Mucosa of stomach (tissue), 1 donor: Measurements from ENCODE around the gene MMP15.
"Not testable (repeated sequence)": the region's sequence is repeated elsewhere in the genome, so short reads cannot be mapped to it uniquely, and the experiment has no call there.

ENCODE experiments used
- H3K27me3 ChIP-seq: one replicate; pipeline ENCODE4 v1.7.0; 2013; ENCODE audit warnings: mild to moderate bottlenecking, low read length; ENCODE audit not compliant: control insufficient read depth, insufficient read depth
- H3K36me3 ChIP-seq: one replicate; pipeline ENCODE4 v1.7.0; 2013; ENCODE audit warnings: low read length; ENCODE audit not compliant: control insufficient read depth, insufficient read depth
- H3K4me1 ChIP-seq: one replicate; pipeline ENCODE4 v1.7.0; 2013; ENCODE audit warnings: mild to moderate bottlenecking, low read length; ENCODE audit not compliant: control insufficient read depth, insufficient read depth
- H3K4me3 ChIP-seq: one replicate; pipeline ENCODE4 v1.7.0; 2013; ENCODE audit warnings: low read length
- H3K9ac ChIP-seq: one replicate; pipeline ENCODE4 v1.7.0; 2013; ENCODE audit warnings: mild to moderate bottlenecking, low read length, moderate library complexity
- H3K9me3 ChIP-seq: one replicate; pipeline ENCODE4 v1.7.0; 2013; ENCODE audit warnings: mild to moderate bottlenecking, low read length, moderate library complexity; ENCODE audit not compliant: control insufficient read depth
- donor health status: Pancreatic carcinoma.

Gene MMP15

GRCh38 chr16:57997528-57998265, 27.9 kb upstream of the MMP15 start:
- Histone ChIP-seq H3K36me3 (no peaks in the 10 kb centered on the region), H3K4me1 (peaks cover 25% of the 10 kb centered on the region)

GRCh38 chr16:57998486-57998885, 27.1 kb upstream of the MMP15 start:
- H3K4me3 ChIP-seq, result no peak overlapping the region
- H3K9ac ChIP-seq, result no peak overlapping the region
- H3K27me3 ChIP-seq, result no peaks in the 10 kb centered on the region
- no peaks in the 10 kb centered on the region for H3K9me3 ChIP-seq
- H3K36me3 ChIP-seq, result no peaks in the 10 kb centered on the region
- peaks cover 25% of the 10 kb centered on the region for H3K4me1 ChIP-seq

More at GRCh38 chr16:57997528-57998265, 27.9 kb upstream of the MMP15 start:
- Histone ChIP-seq H3K9ac (no peak overlapping the region), H3K27me3 (no peaks in the 10 kb centered on the region), H3K4me3 (no peak overlapping the region), H3K9me3 (no peaks in the 10 kb centered on the region)

- Histone ChIP-seq H3K9ac (no peak overlapping the region), H3K36me3 (no peaks in the 10 kb centered on the region), H3K4me3 (no peak overlapping the region)
Measured at GRCh38 chr16:57998992-57999365, 26.6 kb upstream of the MMP15 start.

GRCh38 chr16:57999366-57999970, 26.1 kb upstream of the MMP15 start:
- Histone ChIP-seq H3K4me3 (no peak overlapping the region), H3K9ac (peak overlapping the region; percentile 75), H3K9me3 (no peaks in the 10 kb centered on the region), H3K4me1 (peaks cover 25% of the 10 kb centered on the region), H3K27me3 (no peaks in the 10 kb centered on the region), H3K36me3 (no peaks in the 10 kb centered on the region)

More at GRCh38 chr16:57998992-57999365, 26.6 kb upstream of the MMP15 start:
- H3K27me3 ChIP-seq, result no peaks in the 10 kb centered on the region
- peaks cover 25% of the 10 kb centered on the region for H3K4me1 ChIP-seq
- no peaks in the 10 kb centered on the region for H3K9me3 ChIP-seq

- peak within 1 kb of the TSS; percentile 94 for H3K4me3 ChIP-seq
- peak within 1 kb of the TSS; percentile 84 for H3K9ac ChIP-seq
- no peaks in the 10 kb centered on the region for H3K36me3 ChIP-seq
- no peaks in the 10 kb centered on the region for H3K27me3 ChIP-seq
- peaks cover 25% of the 10 kb centered on the region for H3K4me1 ChIP-seq
- H3K9me3 ChIP-seq, result no peaks in the 10 kb centered on the region
Measured at GRCh38 chr16:57999971-58000705, 25.4 kb upstream of the MMP15 start, which contains the start of gene ZNF319. Gene ZNF319 (minus strand): TSS chr16:58000672. CDS start chr16:57998265, 2,407 bp downstream.

- H3K9me3 ChIP-seq, result no peaks in the 10 kb centered on the region
- peak within 1 kb of the TSS; percentile 94 for H3K4me3 ChIP-seq
- no peaks in the 10 kb centered on the region for H3K36me3 ChIP-seq
- peaks cover 25% of the 10 kb centered on the region for H3K4me1 ChIP-seq
- no peaks in the 10 kb centered on the region for H3K27me3 ChIP-seq
- H3K9ac ChIP-seq, result peak within 1 kb of the TSS; percentile 84
Measured at GRCh38 chr16:58000706-58001676, 24.6 kb upstream of the MMP15 start, which contains the start of gene USB1. Gene USB1 (plus strand): TSS chr16:58001407. CDS start chr16:58001484, 77 bp downstream.

- Histone ChIP-seq H3K4me3 (no peak overlapping the region), H3K36me3 (no peaks in the 10 kb centered on the region), H3K27me3 (no peaks in the 10 kb centered on the region), H3K9me3 (no peaks in the 10 kb centered on the region), H3K9ac (peak overlapping the region; percentile 84), H3K4me1 (peaks cover 25% of the 10 kb centered on the region)
Measured at GRCh38 chr16:58001781-58002415, 23.7 kb upstream of the MMP15 start.

- Histone ChIP-seq H3K4me3 (no peak overlapping the region), H3K9ac (no peak overlapping the region), H3K4me1 (peaks cover 25% of the 10 kb centered on the region), H3K9me3 (no peaks in the 10 kb centered on the region), H3K27me3 (no peaks in the 10 kb centered on the region), H3K36me3 (no peaks in the 10 kb centered on the region)
Measured at GRCh38 chr16:58002416-58002800, 23.1 kb upstream of the MMP15 start.

GRCh38 chr16:58002936-58003335, 22.6 kb upstream of the MMP15 start:
- Histone ChIP-seq H3K4me1 (peaks cover 24% of the 10 kb centered on the region), H3K27me3 (no peaks in the 10 kb centered on the region), H3K9ac (no peak overlapping the region), H3K9me3 (no peaks in the 10 kb centered on the region), H3K36me3 (no peaks in the 10 kb centered on the region), H3K4me3 (no peak overlapping the region)

GRCh38 chr16:58004736-58005135, 20.8 kb upstream of the MMP15 start:
- H3K9ac ChIP-seq, H3K27me3 ChIP-seq, H3K4me3 ChIP-seq, H3K4me1 ChIP-seq, H3K36me3 ChIP-seq, H3K9me3 ChIP-seq: not testable (repeated sequence)

- Histone ChIP-seq H3K9me3 (no peaks in the 10 kb centered on the region), H3K27me3 (no peaks in the 10 kb centered on the region), H3K4me3 (no peak overlapping the region), H3K36me3 (peaks cover 7% of the 10 kb centered on the region), H3K4me1 (peaks cover 5% of the 10 kb centered on the region), H3K9ac (no peak overlapping the region)
Measured at GRCh38 chr16:58009856-58010416, 15.6 kb upstream of the MMP15 start.
